Daoy (cell line): ENCODE results near the gene SOCS3. TPM values are rescaled to one million over a fixed set of nuclear protein-coding genes. Genes with fewer than 3 reads are reported as not detected.

Source experiments
- DNase-seq: peaks from one replicate; pipeline ENCODE4 v3.0.0-alpha.2; 2015; ENCODE audit warnings: low read depth
- total RNA-seq: library from RNA; depleted of rRNA; stranded (reverse); fragments of >200 nt; shearing (Covaris generic); gene quantifications from 2 replicates; pipeline ENCODE4 v1.2.3, GENCODE V29; 2014

Gene SOCS3
- total RNA-seq, 1 experiment from 2014 or later, result 25.3 TPM

- peak; percentile 85 for DNase-seq
Observed at GRCh38 chr17:78330570-78331224, 29.2 kb downstream of the SOCS3 start.

DNA sequence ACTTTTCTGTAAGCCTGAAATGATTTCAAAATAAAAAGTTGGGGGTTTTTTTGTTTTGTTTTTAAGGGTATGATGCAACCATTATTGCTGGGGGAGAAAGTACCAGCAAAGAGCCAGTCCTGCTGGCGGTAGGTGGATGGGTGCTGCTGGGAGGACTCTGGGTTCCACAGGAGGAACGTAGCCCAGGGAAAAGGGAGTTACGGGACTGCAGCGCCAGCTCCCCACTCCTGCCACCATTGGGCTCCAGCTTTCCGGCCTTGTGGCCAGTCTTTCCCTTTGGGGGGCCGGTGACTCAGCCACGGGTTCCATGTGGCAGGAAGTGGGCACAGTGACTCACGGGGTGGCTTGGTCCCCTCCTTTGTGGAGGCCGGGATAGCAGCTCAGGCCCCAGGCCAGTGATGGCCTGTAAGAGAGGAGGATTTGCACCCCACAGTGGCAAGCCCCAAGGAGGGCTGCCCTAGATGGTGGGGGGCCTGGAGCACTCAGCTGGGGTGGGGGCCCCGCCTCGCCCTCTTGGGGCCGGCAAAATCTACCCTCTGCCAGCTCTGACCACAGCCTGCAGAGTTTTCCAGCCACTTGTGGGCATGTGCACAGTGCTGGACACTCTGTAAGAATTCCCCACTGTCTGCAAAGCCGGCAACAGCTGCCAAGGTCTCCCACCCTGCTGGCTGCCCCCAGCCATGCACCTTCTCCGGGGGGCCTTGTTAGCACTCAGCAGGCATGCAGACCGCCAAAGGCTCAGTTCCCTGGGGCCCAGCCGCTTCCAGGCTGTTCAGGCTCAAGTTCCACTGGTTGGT lies 30.4 kb downstream of the SOCS3 start:
- peak; percentile 98 for DNase-seq

DNA sequence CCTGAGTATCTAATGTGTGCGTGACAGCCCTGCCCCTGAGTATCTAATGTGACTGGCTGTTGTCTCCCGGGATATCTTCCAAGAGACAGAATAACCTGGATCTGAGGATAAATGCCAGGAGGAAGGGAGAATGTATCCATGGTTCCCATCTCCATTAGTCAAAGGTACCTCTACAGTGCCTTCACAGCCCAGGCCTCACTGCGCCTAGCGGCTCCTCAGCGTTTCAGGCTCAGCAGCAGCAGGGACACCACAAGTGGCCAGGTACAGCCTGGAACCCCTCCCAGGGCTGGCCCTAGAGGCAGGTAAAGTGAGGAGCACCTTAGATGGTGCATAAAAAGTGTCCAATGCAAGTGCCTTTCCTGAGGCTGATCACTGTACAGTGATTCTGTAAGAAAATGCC lies 32.0 kb downstream of the SOCS3 start:
- no peak for DNase-seq

- DNase-seq, result peak; percentile 75
Observed at GRCh38 chr17:78325076-78325687, 34.7 kb downstream of the SOCS3 start.

DNA sequence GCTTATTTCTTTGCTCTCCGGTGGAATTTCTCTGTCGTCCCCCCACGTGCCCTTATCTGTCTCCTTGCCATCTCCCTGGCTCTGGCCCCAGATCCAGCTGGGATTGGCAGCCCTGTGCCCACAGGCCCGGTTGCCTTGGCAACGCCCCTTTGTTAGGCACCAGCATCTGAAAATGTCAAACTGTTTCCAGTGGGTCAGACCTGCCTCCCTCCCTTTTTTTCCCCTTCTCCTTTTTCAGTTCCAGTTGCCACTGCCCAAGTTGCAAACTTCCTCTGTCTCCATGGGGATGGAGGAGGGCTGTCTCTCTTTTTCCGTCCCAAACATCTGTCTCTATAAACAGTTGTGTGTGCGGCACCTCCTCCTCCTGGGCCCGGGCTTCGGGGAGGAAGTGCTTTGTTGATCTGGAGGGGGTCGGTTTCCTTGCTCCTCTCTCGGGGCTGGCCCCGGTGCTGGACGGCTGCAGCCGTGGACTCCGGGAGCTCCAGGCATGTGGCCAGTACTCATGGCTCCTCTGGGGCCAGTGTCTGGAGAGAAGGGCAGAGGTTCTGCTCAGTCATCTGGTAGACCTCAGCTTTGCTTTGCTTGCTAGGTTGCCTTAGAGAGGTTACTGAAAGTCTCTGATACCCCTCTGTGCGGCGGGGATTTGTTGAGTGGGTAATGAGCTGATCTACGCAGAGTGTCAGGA lies 35.3 kb downstream of the SOCS3 start:
- DNase-seq, result peak; percentile 74

DNA sequence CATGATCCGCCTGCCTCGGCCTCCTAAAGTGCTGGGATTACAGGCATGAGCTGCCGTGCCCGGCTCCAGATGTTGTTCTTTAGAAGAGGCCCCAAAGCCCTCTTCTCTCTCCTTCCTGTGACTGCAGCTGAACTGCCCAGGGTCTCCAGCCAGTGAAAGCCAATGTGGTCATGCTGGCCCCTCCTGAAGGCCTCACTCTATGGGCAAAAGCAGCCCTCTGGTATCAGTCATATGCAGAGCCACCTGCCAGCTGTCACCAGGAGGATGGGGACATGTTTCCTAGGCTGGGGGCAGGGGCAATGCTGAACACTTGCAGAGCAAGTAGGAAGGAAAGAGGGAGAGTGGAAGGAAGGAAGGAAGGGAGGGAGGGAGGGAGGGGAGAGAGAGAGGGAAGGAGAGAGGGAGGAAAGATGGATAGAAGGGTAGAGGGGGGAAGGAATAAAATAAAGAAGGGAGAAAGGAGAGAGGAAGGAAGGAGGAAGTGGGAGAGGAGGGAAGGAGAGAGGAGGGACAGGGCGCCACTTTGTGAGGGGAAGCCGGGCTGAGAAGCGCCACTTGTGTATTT lies 36.0 kb downstream of the SOCS3 start:
- DNase-seq, result no peak

DNA sequence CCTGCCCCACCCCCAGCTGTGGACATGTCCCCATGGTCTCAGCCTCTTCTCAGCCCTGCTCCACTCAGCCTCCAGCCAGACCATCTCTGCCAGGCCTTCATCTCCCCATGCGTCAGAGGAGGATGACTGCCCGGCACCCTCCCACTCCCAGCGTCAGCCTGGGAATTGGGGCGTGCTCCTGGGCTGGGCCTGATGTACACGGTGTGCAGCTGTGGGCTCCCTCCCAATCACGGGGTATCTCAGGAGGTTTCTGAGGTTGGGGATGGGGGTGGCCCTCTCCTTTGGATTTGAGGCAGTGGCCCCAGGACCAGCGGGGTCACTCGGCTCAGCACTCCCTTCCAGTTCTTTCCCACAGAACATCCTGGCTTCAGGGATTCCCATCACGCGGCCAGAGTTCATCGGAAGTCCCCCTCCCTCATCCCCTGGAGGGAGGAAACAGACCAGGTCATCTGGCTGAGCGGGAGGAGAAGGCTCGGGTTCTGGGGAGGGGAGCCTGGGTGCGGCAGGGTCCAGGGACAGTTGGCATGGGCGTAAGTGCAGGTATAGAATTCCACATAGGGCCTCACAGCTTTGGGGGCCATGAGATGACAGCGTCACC lies 36.9 kb downstream of the SOCS3 start:
- DNase-seq, result no peak

DNA sequence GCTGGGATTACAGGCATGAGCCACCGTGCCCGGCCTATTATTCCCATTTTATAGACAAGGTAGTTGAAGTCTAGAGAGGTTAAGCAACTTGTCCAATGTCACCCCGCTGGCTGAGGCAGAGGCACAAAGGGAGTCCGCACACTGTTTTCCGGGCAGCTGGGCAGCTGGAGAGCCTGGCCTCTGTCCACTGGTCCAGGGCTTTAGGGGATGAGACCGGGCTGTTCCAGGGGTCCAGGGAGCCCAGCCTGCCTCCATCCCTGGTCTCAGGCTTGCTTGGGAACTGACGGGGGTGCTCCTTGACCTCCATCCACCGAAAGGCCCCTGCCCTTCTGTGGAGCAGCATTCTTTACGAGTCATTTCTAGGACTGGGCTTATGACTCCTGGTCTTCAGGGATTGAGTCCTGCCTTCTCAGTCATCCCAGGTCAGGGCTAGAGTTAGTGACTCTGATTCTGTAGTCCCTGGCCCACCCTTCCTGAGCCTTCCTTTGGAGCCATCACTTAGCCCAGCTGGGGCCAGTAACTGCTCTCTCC lies 37.5 kb downstream of the SOCS3 start:
- no peak for DNase-seq

DNA sequence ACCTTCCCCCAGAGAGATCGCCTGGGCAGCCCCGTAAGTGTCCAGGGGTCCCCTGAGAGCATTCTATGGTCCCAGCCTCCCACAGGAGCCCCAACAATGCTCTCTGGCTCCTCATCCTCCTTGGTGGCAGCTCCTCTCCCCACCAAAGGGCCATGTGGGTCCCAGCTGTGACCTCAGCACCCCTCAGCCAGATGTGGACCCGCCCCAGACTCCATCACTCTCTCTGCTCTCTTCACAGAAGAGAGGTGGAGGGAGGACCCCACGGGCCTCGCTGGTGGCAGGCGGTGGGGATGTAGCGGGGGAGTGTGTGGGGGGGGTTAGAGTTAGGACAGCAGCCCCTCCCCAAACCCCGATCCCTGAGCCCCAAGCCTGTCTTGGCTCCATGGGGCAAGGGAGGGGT lies 41.0 kb downstream of the SOCS3 start:
- DNase-seq, result no peak

DNA sequence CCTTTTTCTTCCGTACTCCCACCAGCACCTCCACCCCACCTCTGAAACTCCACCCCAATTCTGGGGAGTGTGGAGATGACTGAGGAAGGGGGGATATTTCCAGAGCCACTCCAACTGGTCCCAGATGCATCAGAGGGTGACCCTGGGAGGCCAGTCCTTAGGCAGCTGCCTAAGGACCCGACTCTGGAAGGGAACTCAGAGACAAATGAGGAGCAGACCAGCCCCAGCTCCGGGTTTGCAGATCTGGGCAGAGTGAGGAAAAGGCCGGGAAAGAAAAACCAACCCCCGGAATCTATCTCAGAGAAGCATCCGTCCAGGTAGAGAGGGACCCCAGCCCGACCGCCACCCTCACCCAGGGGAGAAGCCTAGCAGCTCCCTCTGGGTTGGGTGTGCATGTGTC lies 41.5 kb downstream of the SOCS3 start:
- DNase-seq, result no peak

DNA sequence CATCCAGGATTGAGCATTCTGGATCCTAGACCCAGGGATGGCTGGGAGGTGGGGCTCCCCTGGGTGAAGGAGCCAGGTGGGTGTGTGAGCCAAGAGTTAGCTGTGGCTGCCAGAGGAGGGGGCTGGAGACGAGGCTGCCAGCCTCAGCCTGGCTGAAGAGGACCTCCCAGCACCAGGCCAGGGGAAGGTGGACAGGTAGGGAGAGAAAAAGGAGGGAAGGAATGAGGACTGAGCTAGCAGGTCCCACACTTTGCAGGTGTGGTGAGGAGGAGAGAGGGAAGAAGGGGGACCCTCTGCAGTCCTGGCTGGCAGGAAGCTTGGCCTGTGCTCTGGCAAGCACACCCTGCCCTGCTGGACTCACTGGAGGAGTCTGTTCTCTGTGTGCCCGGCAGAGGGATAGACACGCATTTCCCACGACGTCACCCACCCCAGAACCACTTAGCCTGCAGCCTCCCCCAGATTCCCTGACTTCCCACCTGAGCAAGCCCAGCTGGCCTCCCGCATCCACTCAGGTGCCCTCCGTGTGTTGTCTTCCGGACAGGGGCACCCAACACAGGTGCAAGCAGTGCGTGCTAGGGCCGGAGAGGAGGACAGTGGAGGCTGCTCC lies 42.0 kb downstream of the SOCS3 start:
- no peak for DNase-seq

DNA sequence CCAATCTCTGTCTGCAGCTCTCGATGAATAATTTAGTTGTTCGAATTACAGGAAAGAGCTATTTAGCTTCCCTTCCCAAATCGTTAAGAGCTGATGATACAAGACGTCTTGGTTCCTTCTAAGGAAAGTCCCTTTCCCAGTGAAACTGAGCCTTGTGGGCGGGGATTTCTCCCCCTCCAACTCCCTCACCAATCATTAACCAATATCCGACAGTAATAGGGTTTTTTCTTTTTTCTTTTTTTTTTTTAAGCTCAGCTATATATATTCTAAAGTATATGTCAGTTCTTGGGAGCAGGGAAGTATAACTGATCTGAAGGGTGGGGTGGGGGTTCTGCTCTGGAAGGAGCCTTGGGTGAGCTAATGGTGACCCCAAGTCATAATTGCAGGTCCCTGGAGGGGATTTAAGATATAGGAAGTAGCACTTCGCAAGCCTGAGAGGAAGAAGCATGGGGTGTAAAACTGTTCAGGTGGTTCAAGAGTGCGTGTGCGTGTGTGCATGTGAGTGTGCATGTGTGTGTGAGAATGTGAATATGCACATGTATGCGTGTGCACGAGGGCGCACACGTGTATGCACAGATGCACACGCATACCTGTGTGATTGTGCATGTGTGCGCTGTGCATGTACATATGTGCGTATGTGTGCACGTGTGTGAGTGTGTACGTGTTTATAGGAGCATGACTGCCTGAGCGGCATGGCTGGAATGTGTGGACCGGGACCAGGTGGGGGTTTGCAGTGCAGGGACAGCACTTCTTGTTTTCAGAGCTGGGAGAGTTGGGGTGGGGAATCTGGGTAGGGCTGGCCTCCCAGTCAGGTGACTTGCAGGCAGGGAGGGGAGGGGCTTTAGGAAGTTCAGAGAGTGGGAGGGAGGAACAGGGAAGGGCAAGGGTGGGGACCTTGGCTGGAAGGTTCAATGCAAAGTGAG lies 42.7 kb downstream of the SOCS3 start:
- DNase-seq, result peak; percentile 51

DNA sequence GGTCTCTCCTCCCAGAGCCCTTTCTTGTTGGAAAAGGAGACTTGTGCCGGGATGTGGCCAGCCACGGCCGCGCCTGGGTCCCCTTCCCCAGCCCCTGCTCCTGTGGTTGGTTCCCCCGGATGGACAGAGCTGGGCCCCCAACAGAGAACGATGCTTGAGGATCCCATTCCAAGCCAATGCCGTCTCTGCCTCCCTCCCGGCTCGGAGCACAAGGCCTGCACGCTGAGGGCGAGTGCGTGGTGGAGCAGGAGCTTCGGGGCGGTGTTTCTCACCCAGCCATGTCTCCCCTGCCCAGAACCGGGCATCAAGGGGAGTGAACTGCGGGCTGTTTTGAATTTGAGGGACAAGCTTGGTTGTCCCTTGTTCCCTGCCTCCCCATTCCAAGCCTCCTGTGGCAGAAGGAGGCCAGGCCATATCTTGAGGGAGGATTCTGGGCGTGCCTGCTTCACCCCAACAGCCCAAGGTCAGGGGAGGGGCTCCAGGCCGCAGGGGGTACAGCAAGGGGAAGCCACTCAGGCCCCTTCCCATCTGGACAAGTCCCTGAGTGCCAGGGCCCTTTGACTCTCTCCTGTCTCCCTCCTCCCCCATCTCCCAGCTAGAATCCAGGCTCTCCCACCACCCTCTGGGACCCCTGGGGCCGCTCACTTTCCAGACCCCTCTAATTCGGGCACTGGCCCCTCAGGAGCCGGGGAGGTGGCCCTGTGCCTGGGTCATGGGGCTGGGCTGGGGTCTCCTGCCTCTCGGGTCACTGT lies 43.6 kb downstream of the SOCS3 start:
- DNase-seq, result peak; percentile 60

GRCh38 chr17:78315355-78316114 lies 44.3 kb downstream of the SOCS3 start:
- DNase-seq, result peak; percentile 97

DNA sequence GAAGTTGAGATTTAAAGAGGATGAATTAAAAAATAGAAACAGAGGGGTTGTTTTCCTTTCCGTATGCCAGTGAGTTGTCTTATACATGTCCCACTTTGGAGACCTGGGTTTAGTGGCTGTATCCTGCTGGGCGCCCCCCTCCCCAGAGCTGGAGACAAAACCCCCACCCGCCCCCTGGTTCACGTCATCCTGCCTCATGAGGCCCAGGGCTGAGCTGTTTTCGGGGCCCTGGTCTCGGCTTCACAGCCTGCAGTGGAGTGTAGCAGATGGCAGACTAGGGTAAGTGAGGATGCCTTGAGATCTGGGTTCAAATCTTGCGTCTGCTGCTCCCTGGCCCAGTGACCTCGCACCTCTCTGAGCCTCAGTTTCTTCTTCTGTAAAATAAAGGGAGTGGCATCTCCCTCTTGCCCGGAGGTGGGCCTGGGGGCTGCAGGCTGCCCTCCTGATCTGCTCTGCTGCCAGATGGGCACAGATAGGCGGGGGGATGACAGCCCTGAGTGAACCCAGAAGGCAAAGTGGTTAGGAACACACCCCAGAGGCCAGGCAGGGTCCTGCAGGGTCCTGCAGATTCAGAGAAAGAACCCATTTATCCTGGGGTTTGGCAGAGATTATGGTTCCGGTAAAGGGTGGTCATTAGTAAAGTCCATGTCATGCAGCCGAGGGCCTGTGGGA lies 45.1 kb downstream of the SOCS3 start:
- no peak for DNase-seq

DNA sequence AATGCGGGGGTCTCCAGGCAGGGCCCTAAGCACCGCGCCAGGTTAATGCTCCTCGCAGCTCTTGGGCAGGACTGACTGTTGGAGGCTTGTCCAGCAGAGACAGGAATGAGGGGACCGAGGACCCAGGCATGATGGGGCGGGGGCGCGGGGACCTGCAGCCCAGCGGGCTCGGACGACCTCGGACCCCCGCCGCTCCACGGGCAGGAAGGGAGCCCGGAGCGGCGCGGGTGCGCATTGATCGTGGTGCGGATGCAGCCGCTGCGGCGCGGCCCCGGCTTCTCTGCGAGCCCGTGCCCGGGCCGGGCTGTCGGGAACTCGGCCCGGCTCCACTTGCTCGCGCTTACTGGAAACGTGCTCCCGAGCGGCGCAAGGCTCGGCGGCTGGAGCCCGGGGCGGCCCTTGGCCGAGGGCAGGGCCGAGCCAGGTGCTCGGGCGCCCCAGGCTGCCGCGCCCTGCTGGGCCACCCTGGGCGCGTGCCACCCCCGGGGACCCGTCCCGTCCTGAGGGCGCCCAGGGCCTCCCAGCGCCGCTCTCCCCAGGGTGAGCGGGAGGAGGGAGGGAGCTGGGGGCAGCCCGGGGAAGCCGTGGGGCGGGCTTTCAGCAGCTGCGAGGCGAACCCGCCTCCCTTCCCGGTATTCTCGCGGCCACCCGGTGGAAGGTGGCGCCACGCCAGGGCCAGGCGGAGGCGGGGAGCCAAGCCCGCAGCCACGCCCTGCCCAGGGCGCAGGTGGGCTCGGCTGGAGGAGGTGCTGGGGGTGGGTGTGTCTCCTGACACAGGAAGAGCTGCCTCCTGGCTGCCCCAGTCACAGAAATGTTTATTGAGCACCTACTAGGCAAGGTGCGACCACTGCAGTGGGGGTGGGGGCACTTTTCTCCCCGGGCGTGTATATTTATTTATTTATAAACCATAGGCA lies 45.9 kb downstream of the SOCS3 start:
- DNase-seq, result peak; percentile 92
